Activated naive CD4-positive, alpha-beta T cell treated with anti-CD3 and anti-CD28 coated beads, Interleukin-2, amount 50 U/mL, for 24 hours (primary cell): ENCODE measurements around the gene UBE2V1.
"Not testable (repeated sequence)": the region's sequence is repeated elsewhere in the genome, so short reads cannot be mapped to it uniquely, and the experiment has no call there.

Experiments used
- H3K27ac Mint-ChIP-seq: one replicate; pipeline ENCODE4 v1.8.0; 2021; ENCODE audit warnings: mild to moderate bottlenecking, mixed read lengths
- H3K27me3 Mint-ChIP-seq: one replicate; pipeline ENCODE4 v1.8.0; 2021; ENCODE audit warnings: mixed read lengths
- H3K36me3 Mint-ChIP-seq: one replicate; pipeline ENCODE4 v1.8.0; 2021; ENCODE audit warnings: mixed read lengths
- H3K4me1 Mint-ChIP-seq: one replicate; pipeline ENCODE4 v1.8.0; 2021; ENCODE audit warnings: mixed read lengths
- H3K4me3 Mint-ChIP-seq: one replicate; pipeline ENCODE4 v1.8.0; 2021; ENCODE audit warnings: mild to moderate bottlenecking, mixed read lengths
- H3K9me3 Mint-ChIP-seq: one replicate; pipeline ENCODE4 v1.8.0; 2021; ENCODE audit warnings: mixed read lengths

Gene UBE2V1

GRCh38 chr20:50110141-50111047 is 2.6 kb downstream of the UBE2V1 start:
- H3K27ac Mint-ChIP-seq = peak overlapping the region; percentile 92
- no peaks in the 10 kb centered on the region for H3K9me3 Mint-ChIP-seq
- H3K27me3 Mint-ChIP-seq = no peaks in the 10 kb centered on the region
- H3K4me1 Mint-ChIP-seq = peaks cover 87% of the 10 kb centered on the region
- H3K36me3 Mint-ChIP-seq = peaks cover 11% of the 10 kb centered on the region
- peak overlapping the region; percentile 96 for H3K4me3 Mint-ChIP-seq

GRCh38 chr20:50108556-50109235 is 4.3 kb downstream of the UBE2V1 start:
- Mint-ChIP-seq H3K4me1 (peaks cover 76% of the 10 kb centered on the region), H3K27ac (peak overlapping the region; percentile 8), H3K36me3 (peaks cover 11% of the 10 kb centered on the region), H3K4me3 (peak overlapping the region; percentile 60), H3K9me3 (no peaks in the 10 kb centered on the region), H3K27me3 (no peaks in the 10 kb centered on the region)

GRCh38 chr20:50107796-50108331 is 5.1 kb downstream of the UBE2V1 start:
- Mint-ChIP-seq H3K36me3 (peaks cover 12% of the 10 kb centered on the region), H3K27ac (peak overlapping the region; percentile 68), H3K4me1 (peaks cover 77% of the 10 kb centered on the region), H3K27me3 (no peaks in the 10 kb centered on the region), H3K4me3 (peak overlapping the region; percentile 66), H3K9me3 (no peaks in the 10 kb centered on the region)

DNA sequence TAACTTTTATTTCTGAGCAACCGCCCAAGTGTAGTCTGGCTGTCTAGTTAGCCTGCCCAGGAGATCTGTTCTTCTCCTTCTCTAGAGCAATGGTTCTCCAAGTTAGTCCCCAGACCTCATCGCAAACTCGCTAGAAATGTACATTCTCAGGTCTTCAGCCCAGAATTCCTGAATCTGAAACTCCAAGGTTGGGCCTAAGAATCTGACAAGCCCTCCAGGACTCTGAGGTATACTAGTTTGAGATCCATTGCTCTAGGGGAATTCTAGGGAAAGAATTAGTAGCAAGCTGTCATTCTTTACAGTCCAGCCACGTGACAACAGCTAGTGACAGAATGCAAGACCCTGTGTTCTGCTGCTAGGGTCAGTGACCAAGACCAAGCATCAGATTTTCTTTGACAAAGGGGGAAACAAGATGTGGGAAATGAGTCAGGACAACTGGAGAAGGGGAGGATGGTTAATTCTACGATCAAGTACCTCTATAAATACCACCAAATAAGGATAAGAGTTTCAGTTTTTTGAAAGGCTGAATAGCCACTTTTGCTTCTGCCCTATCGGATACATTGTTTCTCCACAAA is 5.8 kb downstream of the UBE2V1 start:
- peaks cover 10% of the 10 kb centered on the region for H3K36me3 Mint-ChIP-seq

GRCh38 chr20:50106669-50107068 is 6.3 kb downstream of the UBE2V1 start:
- not testable (repeated sequence) for H3K36me3 Mint-ChIP-seq, H3K4me3 Mint-ChIP-seq, H3K9me3 Mint-ChIP-seq, H3K27me3 Mint-ChIP-seq, H3K27ac Mint-ChIP-seq
- peaks cover 78% of the 10 kb centered on the region for H3K4me1 Mint-ChIP-seq

More for the DNA sequence above, 5.8 kb downstream of the UBE2V1 start:
- Mint-ChIP-seq H3K27ac (no peak overlapping the region), H3K9me3 (no peaks in the 10 kb centered on the region), H3K27me3 (no peaks in the 10 kb centered on the region), H3K4me3 (no peak overlapping the region), H3K4me1 (peaks cover 79% of the 10 kb centered on the region)

DNA sequence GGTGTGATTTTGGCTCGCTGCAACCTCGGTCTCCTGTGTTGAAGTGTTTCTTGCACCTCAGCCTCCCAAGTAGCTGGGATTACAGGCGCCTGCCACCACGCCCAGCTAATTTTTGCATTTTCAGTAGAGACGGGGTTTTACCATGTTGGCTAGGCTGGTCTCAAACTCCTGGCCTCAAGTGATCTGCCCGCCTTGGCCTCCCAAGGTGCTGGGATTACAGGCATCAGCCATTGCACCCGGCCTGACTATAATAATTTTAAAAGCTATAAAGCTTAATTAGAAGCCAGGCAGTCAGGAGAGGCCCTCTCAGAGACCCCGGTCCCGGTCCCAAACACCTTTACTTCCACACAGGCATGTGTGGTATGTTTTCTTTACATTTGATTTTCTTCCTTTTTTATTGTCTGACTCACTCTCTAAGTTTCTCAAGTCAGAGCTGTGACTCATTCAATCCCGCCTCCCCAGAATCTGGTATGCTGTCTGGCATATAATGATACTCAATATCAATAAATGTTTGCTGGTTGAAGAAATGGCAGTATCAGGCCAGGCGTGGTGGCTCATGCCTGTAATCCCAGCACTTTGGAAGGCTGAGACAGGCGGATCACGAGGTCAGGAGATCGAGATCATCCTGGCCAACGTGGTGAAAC is 9.4 kb downstream of the UBE2V1 start:
- H3K9me3 Mint-ChIP-seq, H3K36me3 Mint-ChIP-seq, H3K27me3 Mint-ChIP-seq: not testable (repeated sequence)
- Mint-ChIP-seq H3K27ac (peak overlapping the region; percentile 14), H3K4me3 (peak overlapping the region; percentile 0), H3K4me1 (peaks cover 71% of the 10 kb centered on the region)

- H3K36me3 Mint-ChIP-seq, H3K27me3 Mint-ChIP-seq, H3K4me3 Mint-ChIP-seq, H3K9me3 Mint-ChIP-seq: not testable (repeated sequence)
- Mint-ChIP-seq H3K27ac (peak overlapping the region; percentile 73), H3K4me1 (peaks cover 70% of the 10 kb centered on the region)
These were observed 10.4 kb downstream of the UBE2V1 start for GRCh38 chr20:50102551-50102950.

DNA sequence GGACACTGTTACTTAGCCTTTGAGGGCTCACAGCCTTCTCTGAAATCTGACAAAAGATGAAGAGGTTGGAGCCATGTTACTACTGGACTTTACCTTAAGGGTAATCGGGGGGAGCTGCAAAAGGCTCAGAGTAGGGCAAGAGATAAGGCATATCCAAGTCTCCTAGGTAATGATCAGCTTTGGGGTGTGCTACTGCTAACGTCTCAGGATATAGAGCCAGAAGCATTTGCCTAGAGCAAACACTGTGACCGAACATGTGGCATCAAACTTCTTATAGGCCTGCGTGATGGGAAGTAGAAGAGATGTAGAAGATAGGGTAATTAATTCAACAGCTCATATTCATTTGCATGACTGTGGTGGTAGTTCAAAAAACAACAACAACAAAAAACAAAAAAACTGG is 11.1 kb downstream of the UBE2V1 start:
- Mint-ChIP-seq H3K4me3 (peak overlapping the region; percentile 19), H3K36me3 (peaks cover 4% of the 10 kb centered on the region), H3K27ac (peak overlapping the region; percentile 51), H3K9me3 (no peaks in the 10 kb centered on the region), H3K27me3 (no peaks in the 10 kb centered on the region), H3K4me1 (peaks cover 66% of the 10 kb centered on the region)

DNA sequence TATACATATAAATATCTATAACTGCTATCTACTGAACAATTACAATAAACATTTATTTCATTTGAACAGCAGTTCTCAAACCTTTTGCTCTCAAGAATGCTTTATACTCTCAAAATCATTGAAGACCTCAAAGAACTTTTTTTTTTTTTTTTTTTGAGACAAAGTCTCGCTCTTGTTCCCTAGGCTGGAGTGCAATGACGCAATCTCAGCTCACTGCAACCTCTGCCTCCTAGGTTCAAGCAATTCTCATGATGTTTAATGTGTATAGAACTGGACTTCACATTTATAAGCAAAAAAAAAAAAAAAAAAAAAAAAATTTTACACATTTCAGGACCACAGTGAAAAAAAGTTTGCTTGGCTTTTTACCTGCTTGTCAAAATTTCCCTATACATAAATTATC is 11.7 kb downstream of the UBE2V1 start:
- Mint-ChIP-seq H3K4me1 (peaks cover 65% of the 10 kb centered on the region), H3K4me3 (no peak overlapping the region), H3K36me3 (peaks cover 2% of the 10 kb centered on the region), H3K9me3 (no peaks in the 10 kb centered on the region), H3K27ac (no peak overlapping the region), H3K27me3 (no peaks in the 10 kb centered on the region)

GRCh38 chr20:50100552-50100951 is 12.4 kb downstream of the UBE2V1 start:
- Mint-ChIP-seq H3K27ac (no peak overlapping the region), H3K27me3 (no peaks in the 10 kb centered on the region), H3K4me3 (no peak overlapping the region), H3K9me3 (no peaks in the 10 kb centered on the region), H3K36me3 (peaks cover 2% of the 10 kb centered on the region), H3K4me1 (peaks cover 60% of the 10 kb centered on the region)

GRCh38 chr20:50099565-50099991 is 13.4 kb downstream of the UBE2V1 start:
- H3K36me3 Mint-ChIP-seq = peaks cover 2% of the 10 kb centered on the region
- H3K4me3 Mint-ChIP-seq = no peak overlapping the region
- no peaks in the 10 kb centered on the region for H3K9me3 Mint-ChIP-seq
- peaks cover 60% of the 10 kb centered on the region for H3K4me1 Mint-ChIP-seq
- H3K27ac Mint-ChIP-seq = no peak overlapping the region
- H3K27me3 Mint-ChIP-seq = no peaks in the 10 kb centered on the region

- H3K9me3 Mint-ChIP-seq = no peaks in the 10 kb centered on the region
- H3K4me1 Mint-ChIP-seq = peaks cover 60% of the 10 kb centered on the region
- H3K27ac Mint-ChIP-seq = no peak overlapping the region
- H3K4me3 Mint-ChIP-seq = no peak overlapping the region
- H3K27me3 Mint-ChIP-seq = no peaks in the 10 kb centered on the region
- peaks cover 4% of the 10 kb centered on the region for H3K36me3 Mint-ChIP-seq
These were observed 13.8 kb downstream of the UBE2V1 start for GRCh38 chr20:50099113-50099512.

- no peak overlapping the region for H3K27ac Mint-ChIP-seq
- no peaks in the 10 kb centered on the region for H3K9me3 Mint-ChIP-seq
- peaks cover 4% of the 10 kb centered on the region for H3K36me3 Mint-ChIP-seq
- H3K27me3 Mint-ChIP-seq = no peaks in the 10 kb centered on the region
- H3K4me3 Mint-ChIP-seq = no peak overlapping the region
- peaks cover 56% of the 10 kb centered on the region for H3K4me1 Mint-ChIP-seq
These were observed 14.7 kb downstream of the UBE2V1 start for GRCh38 chr20:50098259-50098658.

GRCh38 chr20:50097843-50098242 is 15.1 kb downstream of the UBE2V1 start:
- no peaks in the 10 kb centered on the region for H3K27me3 Mint-ChIP-seq
- H3K36me3 Mint-ChIP-seq = peaks cover 3% of the 10 kb centered on the region
- no peak overlapping the region for H3K4me3 Mint-ChIP-seq
- peaks cover 56% of the 10 kb centered on the region for H3K4me1 Mint-ChIP-seq
- H3K27ac Mint-ChIP-seq = peak overlapping the region; percentile 31
- no peaks in the 10 kb centered on the region for H3K9me3 Mint-ChIP-seq

DNA sequence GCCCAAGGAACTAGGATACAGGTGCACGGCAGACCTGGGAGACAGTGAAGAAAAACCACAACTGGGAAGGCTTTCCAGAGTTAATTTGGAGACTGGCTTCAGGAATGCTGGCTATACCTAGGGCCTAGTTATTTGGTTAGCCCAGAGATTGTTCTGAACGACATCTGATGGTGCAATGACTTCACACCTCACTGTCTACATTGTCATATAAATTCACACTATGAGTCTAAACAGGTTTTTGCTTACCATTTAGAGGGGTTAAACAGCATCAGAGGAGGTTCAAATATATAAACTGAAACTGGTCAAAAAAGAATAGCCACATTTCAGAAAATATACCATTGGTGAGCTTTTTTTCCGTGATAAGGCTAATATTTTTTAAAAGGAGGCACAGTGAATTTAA is 16.7 kb downstream of the UBE2V1 start:
- peaks cover 3% of the 10 kb centered on the region for H3K36me3 Mint-ChIP-seq
- peaks cover 48% of the 10 kb centered on the region for H3K4me1 Mint-ChIP-seq
- no peak overlapping the region for H3K4me3 Mint-ChIP-seq
- no peaks in the 10 kb centered on the region for H3K27me3 Mint-ChIP-seq
- H3K9me3 Mint-ChIP-seq = no peaks in the 10 kb centered on the region
- no peak overlapping the region for H3K27ac Mint-ChIP-seq
